Transverse colon (tissue), 3 donors: Measurements from ENCODE around the gene KBTBD3.

Experiments used
- EP300 ChIP-seq: sonication (generic); formaldehyde crosslinking; IDR thresholded peaks from one replicate; pipeline ENCODE4 v1.6.1; 2017; ENCODE audit warnings: antibody characterized with exemption, low read depth
- POLR2A ChIP-seq: fragments of 450-650 bp; IDR thresholded peaks from one replicate; pipeline ENCODE4 v1.6.1; 2016; ENCODE audit warnings: antibody characterized with exemption, mild to moderate bottlenecking, moderate library complexity
- TF ChIP-seq, protein P1 (sequence below), 5 experiments: fragments of 200-600 bp in 3 of 5; fragments of 450-650 bp in 2 of 5; sonication (generic) in 3 of 5; IDR thresholded peaks; 1 replicate in 2 of 5; 2 replicates in 3 of 5; pipeline ENCODE4 v1.5.1; 2016 to 2017; ENCODE audit warnings: antibody characterized with exemption in 5 of 5, inconsistent platforms in 3 of 5, mild to moderate bottlenecking in 2 of 5, moderate library complexity in 1 of 5

DNA sequence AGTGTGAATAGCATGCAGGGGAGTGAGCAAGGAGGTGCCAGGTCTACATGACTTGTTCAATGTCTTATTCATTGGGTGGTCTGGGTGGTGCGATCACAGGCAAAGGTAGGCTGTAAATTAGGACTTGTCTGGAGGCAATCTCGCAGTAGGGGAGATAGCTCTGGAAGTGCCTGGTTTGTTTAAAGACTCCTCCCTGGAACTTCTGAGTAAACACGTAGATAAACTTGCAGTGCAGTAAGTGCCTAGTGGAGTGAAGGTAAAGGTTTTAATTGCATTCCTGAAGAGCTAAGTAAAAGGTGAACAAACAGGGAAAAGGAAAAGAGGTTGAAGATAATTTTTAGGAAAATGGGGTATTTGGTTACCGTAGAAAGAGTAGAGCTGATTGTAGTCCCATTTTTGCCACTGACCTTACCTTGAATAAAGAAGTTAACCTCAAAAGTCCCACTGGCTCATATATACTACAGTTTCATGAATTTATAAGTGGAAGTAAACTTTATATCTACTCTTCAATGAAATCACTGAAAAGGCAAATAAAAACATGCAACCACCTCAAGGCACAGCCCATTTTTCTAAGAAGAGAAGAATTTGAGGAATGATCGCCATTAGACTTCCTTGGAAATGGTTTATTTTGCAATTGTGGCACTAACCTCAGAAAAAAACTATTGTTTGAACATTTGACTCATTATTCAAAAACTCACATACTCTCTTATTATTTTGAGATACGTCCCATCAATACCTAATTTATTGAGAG is 44.6 kb upstream of the KBTBD3 start:
- TF ChIP-seq POLR2A (no peak), EP300 (no peak)
- TF ChIP-seq, protein P1, sequence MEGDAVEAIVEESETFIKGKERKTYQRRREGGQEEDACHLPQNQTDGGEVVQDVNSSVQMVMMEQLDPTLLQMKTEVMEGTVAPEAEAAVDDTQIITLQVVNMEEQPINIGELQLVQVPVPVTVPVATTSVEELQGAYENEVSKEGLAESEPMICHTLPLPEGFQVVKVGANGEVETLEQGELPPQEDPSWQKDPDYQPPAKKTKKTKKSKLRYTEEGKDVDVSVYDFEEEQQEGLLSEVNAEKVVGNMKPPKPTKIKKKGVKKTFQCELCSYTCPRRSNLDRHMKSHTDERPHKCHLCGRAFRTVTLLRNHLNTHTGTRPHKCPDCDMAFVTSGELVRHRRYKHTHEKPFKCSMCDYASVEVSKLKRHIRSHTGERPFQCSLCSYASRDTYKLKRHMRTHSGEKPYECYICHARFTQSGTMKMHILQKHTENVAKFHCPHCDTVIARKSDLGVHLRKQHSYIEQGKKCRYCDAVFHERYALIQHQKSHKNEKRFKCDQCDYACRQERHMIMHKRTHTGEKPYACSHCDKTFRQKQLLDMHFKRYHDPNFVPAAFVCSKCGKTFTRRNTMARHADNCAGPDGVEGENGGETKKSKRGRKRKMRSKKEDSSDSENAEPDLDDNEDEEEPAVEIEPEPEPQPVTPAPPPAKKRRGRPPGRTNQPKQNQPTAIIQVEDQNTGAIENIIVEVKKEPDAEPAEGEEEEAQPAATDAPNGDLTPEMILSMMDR (IDR thresholded peaks at IDR 0.05): no peak
